Measurements from ENCODE around the gene MSH5. TPM values are rescaled to one million over a fixed set of nuclear protein-coding genes. Genes with fewer than 3 reads are reported as not detected.
A peak's percentile ranks its signal among the peaks of the same experiment; 100 is the strongest.

Gene MSH5
- total and polyA plus RNA-seq, 2 of the 13 experiments (the other 11 are each of a cell fraction or from before 2014, with no cell fraction given): 10.2 to 38.7 TPM

- Histone ChIP-seq H3K4me1 (ENCODE audit: insufficient read depth, low read length) (peaks cover 25% of the 10 kb centered on the region), H3K27me3 (ENCODE audit: control insufficient read depth in 1 of 2, insufficient read depth in 2 of 2, low read length in 2 of 2) (peaks cover 12 to 51% of the 10 kb centered on the region in 2 experiments; a peak in 4 of 5 replicates), H2AFZ (ENCODE audit: low read length) (peak within 1 kb of the TSS; percentile 5), H4K20me1 (ENCODE audit: insufficient read depth, low read length) (no peaks in the 10 kb centered on the region), H3K36me3 (replicated peaks in 1 of 2; ENCODE audit: control insufficient read depth in 1 of 2, insufficient read depth in 2 of 2, low read length in 2 of 2) (no peaks in the 10 kb centered on the region), H3K4me2 (ENCODE audit: low read depth, low read length) (peak within 1 kb of the TSS; percentile 63), H3K4me3 (replicated peaks in 1 of 3; ENCODE audit: insufficient read depth in 1 of 3, low read depth in 2 of 3, low read length in 3 of 3) (no peak within 1 kb of the TSS; a peak in 1 of 6 replicates), H3K79me2 (ENCODE audit: insufficient read depth, low read length) (no peaks in the 10 kb centered on the region), H3K9me3 (ENCODE audit: low read length) (no peaks in the 10 kb centered on the region), H3K9ac (ENCODE audit: insufficient read depth, low read depth, low read length) (no peak within 1 kb of the TSS), H3K27ac (ENCODE audit: extremely low read length, insufficient read depth, low read length) (no peak within 1 kb of the TSS)
- intact Hi-C loops (cut with micrococcal nuclease; ENCODE audit: unreplicated experiment): loop anchor here (5.0 kb wide), 1 partner anchor 33 kb away; the partner anchor contains the start of gene LY6G5C
- WGBS (ENCODE audit: low lambda C conversion rate): 43% methylated on average over 9 of the region's 16 CpGs
- TF ChIP-seq HNRNPLL (IDR thresholded peaks at IDR 0.05; ENCODE audit: low read depth, low read length, poor library complexity, severe bottlenecking) (peak; percentile 23), ZSCAN9 (CRISPR knock-in tag; IDR thresholded peaks at IDR 0.05; ENCODE audit: borderline replicate concordance) (no peak), ZNF687 (CRISPR knock-in tag; IDR thresholded peaks at IDR 0.05) (peak; percentile 30; the same call in 1 of the 2 replicates), ZNF225 (CRISPR knock-in tag; IDR thresholded peaks at IDR 0.05) (0 out of 2 replicates have a peak, but pooled peaks have one; percentile 56), HOXD1 (CRISPR knock-in tag; IDR thresholded peaks at IDR 0.05) (0 out of 2 replicates have a peak, but pooled peaks have one; percentile 35)
- ATAC-seq (no peak), FAIRE-seq (no peak), DNase-seq (ENCODE audit: low spot score) (no peak)
- BruUV-seq (replicated peaks): no TSS peak
- in situ Hi-C loops (cut with HindIII; ENCODE audit: extremely low pct_ligation_motif_present, low pct_unique_long_range_greater_than_20kb): no loop called here
- ChIA-PET POLR2A (interaction anchor here (0.6 to 5.1 kb wide), 12 partner anchors 9 to 187 kb away, joined by 3 to 31 read pairs (median 3); partner anchors contain the start of genes ABHD16A, DDAH2, HSPA1B and VARS1), CTCF (ENCODE audit: low intra/inter-chr PET ratio, low total read pairs) (no interaction called here)
These were observed 24.5 kb upstream of the MSH5 start, which contains the start of gene LY6G6D for GRCh38 chr6:31715022-31715958. Gene LY6G6D (plus strand): TSS chr6:31715348. CDS start chr6:31715356, 8 bp downstream.

Measured in HepG2 (cell line).